ENCODE results near the gene CLIP3.
"Not testable (repeated sequence)": the region's sequence is repeated elsewhere in the genome, so short reads cannot be mapped to it uniquely, and the experiment has no call there.

Gene CLIP3

GRCh38 chr19:36047835-36048234 lies 15.2 kb upstream of the CLIP3 start:
- DNase-seq (ENCODE audit: low read depth in 3 of 3) = no peak

GRCh38 chr19:36046443-36047050 lies 13.9 kb upstream of the CLIP3 start:
- DNase-seq (ENCODE audit: low read depth in 3 of 3) = no peak

- no peak for DNase-seq (ENCODE audit: low read depth in 3 of 3)
Measured at GRCh38 chr19:36043952-36044351, 11.3 kb upstream of the CLIP3 start.

GRCh38 chr19:36041831-36042230 lies 9.2 kb upstream of the CLIP3 start:
- DNase-seq (ENCODE audit: low read depth in 3 of 3) = no peak

- DNase-seq (ENCODE audit: low read depth in 3 of 3) = not testable (repeated sequence)
Measured at GRCh38 chr19:36041092-36041491, 8.4 kb upstream of the CLIP3 start.

- DNase-seq (ENCODE audit: low read depth in 3 of 3) = no peak
Measured at GRCh38 chr19:36040495-36040894, 7.8 kb upstream of the CLIP3 start.

- DNase-seq (ENCODE audit: low read depth in 3 of 3) = no peak
Measured at GRCh38 chr19:36031308-36031707, 1.4 kb downstream of the CLIP3 start.

- DNase-seq (ENCODE audit: low read depth in 3 of 3) = no peak
Measured at GRCh38 chr19:36030264-36031148, 2.2 kb downstream of the CLIP3 start.

GRCh38 chr19:36028313-36029041 lies 4.2 kb downstream of the CLIP3 start:
- DNase-seq (ENCODE audit: low read depth in 3 of 3) = no peak

GRCh38 chr19:36027696-36028095 lies 5.0 kb downstream of the CLIP3 start:
- no peak for DNase-seq (ENCODE audit: low read depth in 3 of 3)

GRCh38 chr19:36026091-36026876 lies 6.4 kb downstream of the CLIP3 start:
- DNase-seq (ENCODE audit: low read depth in 3 of 3) = no peak

- no peak for DNase-seq (ENCODE audit: low read depth in 3 of 3)
Measured at GRCh38 chr19:36025541-36025940, 7.1 kb downstream of the CLIP3 start.

GRCh38 chr19:36023432-36023831 lies 9.2 kb downstream of the CLIP3 start:
- DNase-seq (ENCODE audit: low read depth in 3 of 3) = no peak

- no peak for DNase-seq (ENCODE audit: low read depth in 3 of 3)
Measured at GRCh38 chr19:36019061-36019670, 13.5 kb downstream of the CLIP3 start.

- peak; percentile 96 to 100 (median 98) for DNase-seq (ENCODE audit: low read depth in 3 of 3)
Measured at GRCh38 chr19:36014012-36014924, 18.4 kb downstream of the CLIP3 start, which contains the start of gene ALKBH6. Gene ALKBH6 (minus strand): TSS chr19:36014213. CDS start chr19:36013397, 816 bp downstream.

- DNase-seq (ENCODE audit: low read depth in 3 of 3) = no peak
Measured at GRCh38 chr19:36013280-36014011, 19.2 kb downstream of the CLIP3 start.

GRCh38 chr19:36010402-36010801 lies 22.3 kb downstream of the CLIP3 start:
- DNase-seq (ENCODE audit: low read depth in 3 of 3) = no peak

- no peak for DNase-seq (ENCODE audit: low read depth in 3 of 3)
Measured at GRCh38 chr19:36009633-36010379, 22.9 kb downstream of the CLIP3 start.

- no peak for DNase-seq (ENCODE audit: low read depth in 3 of 3)
Measured at GRCh38 chr19:36009220-36009619, 23.5 kb downstream of the CLIP3 start.
